Gastroesophageal sphincter (tissue), 3 donors: ENCODE data around the gene NDUFS4.

ENCODE experiments used
- CTCF ChIP-seq, 4 experiments: fragments of 200-600 bp in 2 of 4; fragments of 450-650 bp in 2 of 4; sonication (generic) in 1 of 4; IDR thresholded peaks; one replicate each; pipeline ENCODE4 v1.5.1; 2017 to 2019; ENCODE audit warnings: antibody characterized with exemption in 4 of 4, mild to moderate bottlenecking in 2 of 4, moderate library complexity in 2 of 4
- EP300 ChIP-seq: sonication (generic); formaldehyde crosslinking; IDR thresholded peaks from one replicate; pipeline ENCODE4 v1.6.1; 2017; ENCODE audit warnings: antibody characterized with exemption, mild to moderate bottlenecking
- POLR2A ChIP-seq, 2 donors: fragments of 450-650 bp; IDR thresholded peaks; one replicate each; pipeline ENCODE4 v1.6.1; 2017; ENCODE audit warnings: antibody characterized with exemption in 2 of 2, mild to moderate bottlenecking in 2 of 2, moderate library complexity in 1 of 2
- POLR2AphosphoS5 ChIP-seq: sonication (generic); formaldehyde crosslinking; IDR thresholded peaks from one replicate; pipeline ENCODE4 v1.6.1; 2017; ENCODE audit warnings: antibody characterized with exemption

- TF ChIP-seq EP300 (no peak), CTCF (IDR thresholded peaks at IDR 0.05) (no peak), POLR2A (IDR thresholded peaks at IDR 0.05) (no peak), POLR2AphosphoS5 (no peak)
Observed at GRCh38 chr5:53730943-53731342, 170.5 kb downstream of the NDUFS4 start.
